Osteoblast (primary cell): Measurements from ENCODE around the gene MIDN. TPM values are rescaled to one million over a fixed set of nuclear protein-coding genes. Genes with fewer than 3 reads are reported as not detected.

Source experiments
- DNase-seq: peaks from one replicate; pipeline ENCODE4 v3.0.0; 2011; ENCODE audit warnings: low spot score, mixed read lengths; ENCODE audit not compliant: insufficient read length; ENCODE audit errors: missing footprints
- H2AFZ ChIP-seq: 2 replicates; pipeline ENCODE4 v1.6.0; 2011; ENCODE audit warnings: mild to moderate bottlenecking, low read length
- H3K27ac ChIP-seq: 2 replicates; pipeline ENCODE4 v1.5.1; 2011; ENCODE audit warnings: mild to moderate bottlenecking, low read depth, low read length, moderate library complexity
- H3K27me3 ChIP-seq: 2 replicates; pipeline ENCODE4 v1.6.0; 2012; ENCODE audit warnings: mild to moderate bottlenecking, control low read depth, inconsistent platforms, low read length, moderate library complexity; ENCODE audit not compliant: insufficient read depth
- H3K36me3 ChIP-seq: 2 replicates; pipeline ENCODE4 v1.5.1; 2011; ENCODE audit warnings: mild to moderate bottlenecking, low read length, control low read depth, moderate library complexity; ENCODE audit not compliant: insufficient read depth
- H3K4me1 ChIP-seq: 2 replicates; pipeline ENCODE4 v1.5.1; 2011; ENCODE audit warnings: mild to moderate bottlenecking, low read length, control low read depth, moderate library complexity; ENCODE audit not compliant: insufficient read depth
- H3K4me2 ChIP-seq: 2 replicates; pipeline ENCODE4 v1.6.0; 2011; ENCODE audit warnings: mild to moderate bottlenecking, low read length; ENCODE audit not compliant: insufficient read depth
- H3K4me3 ChIP-seq: fragments of 200-600 bp; sonication (generic); 3 replicates; pipeline ENCODE4 v1.5.1; 2012; ENCODE audit warnings: mild to moderate bottlenecking, low read length, inconsistent platforms; ENCODE audit not compliant: insufficient read depth
- H3K79me2 ChIP-seq: 2 replicates; pipeline ENCODE4 v1.6.0; 2012; ENCODE audit warnings: mild to moderate bottlenecking, low read length, control low read depth, inconsistent platforms; ENCODE audit not compliant: insufficient read depth
- H3K9me3 ChIP-seq: 2 replicates; pipeline ENCODE4 v1.5.1; 2011; ENCODE audit warnings: low read depth, low read length, control low read depth
- H4K20me1 ChIP-seq: 2 replicates; pipeline ENCODE4 v1.6.0; 2012; ENCODE audit warnings: mild to moderate bottlenecking, low read length, control low read depth; ENCODE audit not compliant: insufficient read depth
- CTCF ChIP-seq: IDR thresholded peaks from 2 replicates; pipeline ENCODE4 v1.5.1; 2011; ENCODE audit warnings: mild to moderate bottlenecking, low read depth, low read length, moderate library complexity; ENCODE audit errors: extremely low read depth
- total RNA-seq: library from RNA; depleted of rRNA; stranded (reverse); fragments of >200 nt; gene quantifications from 2 replicates; pipeline ENCODE4 v1.2.3, GENCODE V29; 2012

Gene MIDN
- total RNA-seq, 1 donor: 19.9 TPM

- H3K27ac ChIP-seq: no peak overlapping the region
- H3K36me3 ChIP-seq: peaks cover 22% of the 10 kb centered on the region
- H3K4me3 ChIP-seq: no peak overlapping the region
- H3K79me2 ChIP-seq: peaks cover 22% of the 10 kb centered on the region
- H3K9me3 ChIP-seq: no peaks in the 10 kb centered on the region
- H3K27me3 ChIP-seq: no peaks in the 10 kb centered on the region
- H3K4me1 ChIP-seq: no peaks in the 10 kb centered on the region
- H3K4me2 ChIP-seq: no peak overlapping the region
- H4K20me1 ChIP-seq: peaks cover 22% of the 10 kb centered on the region
- H2AFZ ChIP-seq: no peak overlapping the region
- TF ChIP-seq CTCF: no peak
- DNase-seq: peak; percentile 96
Measured at GRCh38 chr19:1225440-1226226, 22.8 kb upstream of the MIDN start.

- DNase-seq: no peak
- no peaks in the 10 kb centered on the region for H3K4me1 ChIP-seq
- H4K20me1 ChIP-seq: peaks cover 22% of the 10 kb centered on the region
- H3K4me3 ChIP-seq: no peak overlapping the region
- H3K9me3 ChIP-seq: no peaks in the 10 kb centered on the region
- peaks cover 16% of the 10 kb centered on the region for H3K36me3 ChIP-seq
- no peaks in the 10 kb centered on the region for H3K27me3 ChIP-seq
- no peak overlapping the region for H3K4me2 ChIP-seq
- peaks cover 17% of the 10 kb centered on the region for H3K79me2 ChIP-seq
- no peak for TF ChIP-seq CTCF
- no peak overlapping the region for H2AFZ ChIP-seq
- no peak overlapping the region for H3K27ac ChIP-seq
Measured at GRCh38 chr19:1226227-1226518, 22.2 kb upstream of the MIDN start.

- DNase-seq: peak; percentile 88
- Histone ChIP-seq H3K4me1 (no peaks in the 10 kb centered on the region), H3K4me2 (no peak overlapping the region), H3K36me3 (peaks cover 13% of the 10 kb centered on the region), H3K9me3 (no peaks in the 10 kb centered on the region), H3K27me3 (no peaks in the 10 kb centered on the region), H3K27ac (no peak overlapping the region), H2AFZ (no peak overlapping the region), H3K4me3 (no peak overlapping the region), H4K20me1 (peaks cover 20% of the 10 kb centered on the region), H3K79me2 (peaks cover 11% of the 10 kb centered on the region)
- TF ChIP-seq CTCF: no peak
Measured at GRCh38 chr19:1226522-1227303, 21.7 kb upstream of the MIDN start.
